ENCODE data around the gene VSIG10L. TPM values are rescaled to one million over a fixed set of nuclear protein-coding genes. Genes with fewer than 3 reads are reported as not detected.

VSIG10L gene
- total and polyA plus RNA-seq, 2 donors from 2014 or later = 1.8 to 2.2 TPM

DNA sequence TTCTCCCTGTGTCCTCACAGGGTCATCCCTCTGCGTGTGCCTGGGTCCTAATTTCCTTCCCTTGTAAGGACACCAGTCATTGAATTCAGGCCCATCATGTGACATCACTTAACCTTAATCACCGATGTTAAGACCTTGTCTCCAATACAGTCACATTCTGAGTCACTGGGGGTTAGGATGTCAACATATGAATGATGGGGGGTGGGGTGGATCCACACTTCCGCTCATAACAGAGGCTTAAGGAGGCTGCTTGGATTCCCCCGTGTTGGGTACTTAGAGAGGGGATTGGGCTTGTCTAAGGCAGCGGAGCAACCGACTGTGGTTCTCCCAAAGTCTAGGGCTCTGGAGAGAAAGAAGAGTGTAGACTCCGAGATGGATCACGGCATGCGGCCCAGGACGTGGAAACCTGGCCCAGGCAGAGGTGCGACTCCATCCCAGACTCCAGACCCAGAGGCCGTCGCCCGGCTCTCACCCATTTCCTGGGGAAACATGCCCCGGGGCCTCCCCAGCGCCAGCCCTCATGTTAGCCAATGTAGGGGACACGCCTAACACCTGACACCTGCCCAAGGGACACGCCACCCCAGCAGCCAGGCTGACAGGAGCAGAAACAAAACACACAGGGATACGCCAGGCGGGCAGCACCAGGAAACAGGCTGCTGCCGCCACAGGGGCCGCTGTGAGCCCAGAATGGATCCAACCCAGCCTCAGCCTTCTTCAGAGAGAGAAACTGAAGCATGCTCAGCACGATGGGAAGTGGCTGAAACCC lies 47.5 kb downstream of the VSIG10L start:
- intact Hi-C loops (cut with DNase I) = no loop called here
- H3K27me3 ChIP-seq (ENCODE audit: control insufficient read depth, insufficient read depth, low read length) = no peaks in the 10 kb centered on the region
- no peak for TF ChIP-seq CTCF (IDR thresholded peaks at IDR 0.05; ENCODE audit: borderline replicate concordance, extremely low read depth, insufficient read depth)
- DNase-seq = no peak
- H3K9ac ChIP-seq (ENCODE audit: low read length in 3 of 3) = no peak overlapping the region
- no peaks in the 10 kb centered on the region for H3K4me1 ChIP-seq (ENCODE audit: control insufficient read depth in 2 of 3, insufficient read depth in 2 of 3, low read depth in 1 of 3, low read length in 3 of 3)
- no peak for FAIRE-seq
- H3K36me3 ChIP-seq (ENCODE audit: control insufficient read depth in 2 of 3, insufficient read depth in 3 of 3, low read length in 3 of 3) = no peaks in the 10 kb centered on the region
- H3K9me3 ChIP-seq (ENCODE audit: control insufficient read depth in 2 of 3, insufficient read depth in 1 of 3, low read length in 3 of 3) = peaks cover 0 to 2% (median 0%) of the 10 kb centered on the region in 3 donors
- no peak overlapping the region for H3K4me3 ChIP-seq (ENCODE audit: low read length in 3 of 3)
- H3K27ac ChIP-seq (ENCODE audit: low read depth in 2 of 2, low read length in 2 of 2) = no peak overlapping the region

- no peaks in the 10 kb centered on the region for H3K27me3 ChIP-seq (ENCODE audit: control insufficient read depth, insufficient read depth, low read length)
- intact Hi-C loops (cut with DNase I) = no loop called here
- no peak for FAIRE-seq
Measured at GRCh38 chr19:51293571-51294210, 48.2 kb downstream of the VSIG10L start.

GRCh38 chr19:51292971-51293370 lies 49.0 kb downstream of the VSIG10L start:
- H3K9ac ChIP-seq (ENCODE audit: low read length in 3 of 3) = no peak overlapping the region
- H3K4me1 ChIP-seq (ENCODE audit: control insufficient read depth in 2 of 3, insufficient read depth in 2 of 3, low read depth in 1 of 3, low read length in 3 of 3) = no peaks in the 10 kb centered on the region
- intact Hi-C loops (cut with DNase I) = no loop called here
- no peaks in the 10 kb centered on the region for H3K27me3 ChIP-seq (ENCODE audit: control insufficient read depth, insufficient read depth, low read length)
- H3K27ac ChIP-seq (ENCODE audit: low read depth in 2 of 2, low read length in 2 of 2) = no peak overlapping the region
- H3K9me3 ChIP-seq (ENCODE audit: control insufficient read depth in 2 of 3, insufficient read depth in 1 of 3, low read length in 3 of 3) = peaks cover 0 to 2% (median 0%) of the 10 kb centered on the region in 3 donors
- H3K36me3 ChIP-seq (ENCODE audit: control insufficient read depth in 2 of 3, insufficient read depth in 3 of 3, low read length in 3 of 3) = no peaks in the 10 kb centered on the region
- DNase-seq (no peak), FAIRE-seq (no peak)
- H3K4me3 ChIP-seq (ENCODE audit: low read length in 3 of 3) = no peak overlapping the region
- TF ChIP-seq CTCF (IDR thresholded peaks at IDR 0.05; ENCODE audit: borderline replicate concordance, extremely low read depth, insufficient read depth) = no peak

More at GRCh38 chr19:51293571-51294210, 48.2 kb downstream of the VSIG10L start:
- H3K36me3 ChIP-seq (ENCODE audit: control insufficient read depth in 2 of 3, insufficient read depth in 3 of 3, low read length in 3 of 3) = no peaks in the 10 kb centered on the region
- H3K9ac ChIP-seq (ENCODE audit: low read length in 3 of 3) = no peak overlapping the region
- no peaks in the 10 kb centered on the region for H3K4me1 ChIP-seq (ENCODE audit: control insufficient read depth in 2 of 3, insufficient read depth in 2 of 3, low read depth in 1 of 3, low read length in 3 of 3)
- no peak for TF ChIP-seq CTCF (IDR thresholded peaks at IDR 0.05; ENCODE audit: borderline replicate concordance, extremely low read depth, insufficient read depth)
- H3K27ac ChIP-seq (ENCODE audit: low read depth in 2 of 2, low read length in 2 of 2) = no peak overlapping the region
- H3K9me3 ChIP-seq (ENCODE audit: control insufficient read depth in 2 of 3, insufficient read depth in 1 of 3, low read length in 3 of 3) = peaks cover 0 to 2% (median 0%) of the 10 kb centered on the region in 3 donors
- no peak for DNase-seq
- H3K4me3 ChIP-seq (ENCODE audit: low read length in 3 of 3) = no peak overlapping the region
